Erythroblast (primary cell): ENCODE results near the gene COPS6.

Experiments used
- GATA1 ChIP-seq: IDR thresholded peaks from 2 replicates; pipeline ENCODE4 v1.6.1; 2011; ENCODE audit warnings: low read depth, mild to moderate bottlenecking, control low read depth, low read length, moderate library complexity
- POLR2A ChIP-seq: IDR thresholded peaks from 2 replicates; pipeline ENCODE4 v1.6.1; 2011; ENCODE audit warnings: mild to moderate bottlenecking, low read length

- TF ChIP-seq POLR2A (no peak), GATA1 (no peak)
Observed at GRCh38 chr7:100044718-100045117, 44.1 kb upstream of the COPS6 start.
